GM23338 (cell line): Measurements from ENCODE around the gene AGBL4.

Source experiments
- CTCF ChIP-seq, 2 experiments: fragments of 200-600 bp in 1 of 2; sonication (generic) in 1 of 2; conservative IDR thresholded peaks; 2 replicates each; pipeline versions ENCODE4 v1.5.1 to v1.6.1; 2016 to 2017; ENCODE audit warnings: antibody characterized with exemption in 2 of 2, low read depth in 2 of 2, mild to moderate bottlenecking in 2 of 2, moderate library complexity in 1 of 2
- EZH2 ChIP-seq: fragments of 200-600 bp; sonication (generic); IDR thresholded peaks from one replicate; pipeline ENCODE4 v1.8.0; 2017; ENCODE audit warnings: antibody characterized with exemption, mild to moderate bottlenecking, low read depth; ENCODE audit not compliant: unreplicated experiment
- JUNB ChIP-seq: IDR thresholded peaks from one replicate; pipeline ENCODE4 v1.6.1; 2016; ENCODE audit warnings: antibody characterized with exemption; ENCODE audit not compliant: unreplicated experiment
- POLR2AphosphoS5 ChIP-seq: IDR thresholded peaks from 2 replicates; pipeline ENCODE4 v1.6.1; 2016; ENCODE audit warnings: antibody characterized with exemption, low read depth
- REST ChIP-seq: IDR thresholded peaks from one replicate; pipeline ENCODE4 v1.6.1; 2018; ENCODE audit warnings: antibody characterized with exemption; ENCODE audit not compliant: unreplicated experiment

GRCh38 chr1:48676376-48676775, 1347.4 kb downstream of the AGBL4 start:
- no peak for TF ChIP-seq CTCF (conservative IDR thresholded peaks at IDR 0.05; ENCODE audit: low read depth in 2 of 2)
- TF ChIP-seq EZH2, result no peak
- no peak for TF ChIP-seq REST
- no peak for TF ChIP-seq JUNB
- no peak for TF ChIP-seq POLR2AphosphoS5
